ENCODE results near the gene CACNA2D3. TPM values are rescaled to one million over a fixed set of nuclear protein-coding genes. Genes with fewer than 3 reads are reported as not detected.

Gene CACNA2D3
- total RNA-seq, 1 donor from 2014 or later, result 2.5 TPM

DNA sequence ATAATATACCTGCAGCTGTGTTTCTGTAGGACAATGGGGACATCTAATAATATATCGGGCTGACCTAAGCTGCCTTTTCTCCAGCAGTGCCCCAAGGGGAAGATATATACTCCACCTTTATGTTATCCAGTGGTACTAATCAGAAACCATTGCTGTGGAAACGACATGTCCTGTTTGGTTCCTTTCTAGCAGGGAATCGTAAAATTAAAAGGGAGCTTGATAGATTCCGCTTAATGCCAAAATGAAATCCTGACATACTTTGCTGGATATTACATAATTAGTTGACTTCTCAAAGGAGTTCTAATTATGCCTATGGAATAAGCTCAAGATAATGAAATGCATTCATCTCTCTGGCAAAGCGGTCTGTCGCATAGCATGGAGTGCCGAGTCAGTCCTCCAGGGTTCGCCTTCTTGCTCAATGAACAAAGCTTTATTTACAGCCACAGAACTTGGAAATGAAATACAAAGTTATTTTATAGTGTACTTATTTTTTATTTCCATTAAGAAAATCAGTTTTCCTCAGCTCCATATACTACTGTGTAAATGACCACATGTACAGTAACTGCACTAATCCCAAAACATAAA lies 542.8 kb downstream of the CACNA2D3 start:
- H3K27me3 Mint-ChIP-seq, result peaks cover 41% of the 10 kb centered on the region
- H3K9me3 Mint-ChIP-seq, result peaks cover 5% of the 10 kb centered on the region
- no peak overlapping the region for H3K27ac Mint-ChIP-seq
- H3K4me3 Mint-ChIP-seq, result no peak overlapping the region
- peaks cover 13% of the 10 kb centered on the region for H3K4me1 Mint-ChIP-seq (ENCODE audit: unreplicated experiment)
- H3K36me3 Mint-ChIP-seq, result no peaks in the 10 kb centered on the region
- DNase-seq (ENCODE audit: extremely low spot score, unreplicated experiment), result no peak
- no peak for TF ChIP-seq CTCF (conservative IDR thresholded peaks at IDR 0.05)

DNA sequence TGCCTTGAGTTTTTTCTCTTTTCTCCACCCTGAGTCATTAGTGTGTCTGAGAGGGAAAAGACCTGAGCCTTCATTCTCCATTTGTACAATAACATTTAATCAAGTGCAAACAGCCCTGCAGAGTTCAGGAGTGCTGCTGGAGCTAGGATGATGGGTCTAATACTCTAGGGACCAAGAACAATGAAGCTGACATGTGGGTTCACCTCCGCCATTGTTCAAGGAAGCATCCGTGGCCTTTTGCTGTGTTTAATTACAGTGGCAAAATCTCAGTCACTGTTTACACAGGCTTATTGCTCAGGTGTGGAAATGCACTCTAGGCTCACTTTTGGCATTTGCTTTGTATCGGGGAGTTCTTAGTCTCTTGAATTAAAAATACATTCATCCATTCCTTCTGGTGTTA lies 545.9 kb downstream of the CACNA2D3 start:
- DNase-seq (ENCODE audit: extremely low spot score, unreplicated experiment), result no peak
- H3K9me3 Mint-ChIP-seq, result no peaks in the 10 kb centered on the region
- no peaks in the 10 kb centered on the region for H3K36me3 Mint-ChIP-seq
- no peak for TF ChIP-seq CTCF (conservative IDR thresholded peaks at IDR 0.05)
- no peak overlapping the region for H3K27ac Mint-ChIP-seq
- peaks cover 20% of the 10 kb centered on the region for H3K4me1 Mint-ChIP-seq (ENCODE audit: unreplicated experiment)
- H3K4me3 Mint-ChIP-seq, result no peak overlapping the region
- peaks cover 33% of the 10 kb centered on the region for H3K27me3 Mint-ChIP-seq

DNA sequence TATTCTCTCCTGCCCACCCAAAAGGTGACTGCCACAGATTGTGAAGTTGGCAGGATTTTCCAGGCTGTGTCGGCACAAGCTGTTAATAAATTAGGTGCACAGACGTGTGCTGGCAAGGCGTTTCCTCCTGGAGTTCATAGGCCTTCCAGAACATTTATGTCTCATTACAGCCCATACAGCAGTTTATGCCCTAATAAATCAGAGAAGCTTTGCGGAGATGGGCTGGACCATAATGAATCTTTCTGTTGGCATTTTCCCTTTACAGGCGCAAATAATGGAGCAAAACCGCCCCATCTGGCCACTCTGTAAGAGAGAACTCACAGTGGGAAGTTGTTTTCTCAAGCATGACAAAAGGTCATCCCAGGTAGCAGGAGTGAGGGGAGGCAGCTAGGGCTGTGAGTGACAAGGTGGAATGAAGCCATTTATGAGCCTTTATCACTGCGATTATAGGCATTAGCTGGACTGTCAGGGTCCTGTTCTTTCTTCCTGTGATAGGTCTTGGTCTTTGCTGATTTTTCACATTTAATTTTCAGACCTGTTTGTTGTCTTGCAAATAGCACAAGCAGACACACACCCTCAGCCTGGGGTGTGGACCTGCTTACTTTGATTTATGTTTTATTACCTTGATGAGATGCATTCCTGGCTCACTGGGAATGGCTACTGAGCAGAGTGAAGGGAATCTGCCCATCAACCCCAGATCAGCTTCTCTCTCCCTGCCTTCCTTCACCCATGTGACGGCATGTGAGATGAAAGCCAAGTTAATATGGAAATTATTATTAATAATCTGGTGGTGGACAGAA lies 548.0 kb downstream of the CACNA2D3 start:
- peaks cover 20% of the 10 kb centered on the region for H3K4me1 Mint-ChIP-seq (ENCODE audit: unreplicated experiment)
- peak overlapping the region; percentile 34 for H3K4me3 Mint-ChIP-seq
- peaks cover 5% of the 10 kb centered on the region for H3K9me3 Mint-ChIP-seq
- H3K36me3 Mint-ChIP-seq, result no peaks in the 10 kb centered on the region
- peak overlapping the region; percentile 54 for H3K27ac Mint-ChIP-seq
- no peak for DNase-seq (ENCODE audit: extremely low spot score, unreplicated experiment)
- peaks cover 41% of the 10 kb centered on the region for H3K27me3 Mint-ChIP-seq
- TF ChIP-seq CTCF (conservative IDR thresholded peaks at IDR 0.05), result no peak

DNA sequence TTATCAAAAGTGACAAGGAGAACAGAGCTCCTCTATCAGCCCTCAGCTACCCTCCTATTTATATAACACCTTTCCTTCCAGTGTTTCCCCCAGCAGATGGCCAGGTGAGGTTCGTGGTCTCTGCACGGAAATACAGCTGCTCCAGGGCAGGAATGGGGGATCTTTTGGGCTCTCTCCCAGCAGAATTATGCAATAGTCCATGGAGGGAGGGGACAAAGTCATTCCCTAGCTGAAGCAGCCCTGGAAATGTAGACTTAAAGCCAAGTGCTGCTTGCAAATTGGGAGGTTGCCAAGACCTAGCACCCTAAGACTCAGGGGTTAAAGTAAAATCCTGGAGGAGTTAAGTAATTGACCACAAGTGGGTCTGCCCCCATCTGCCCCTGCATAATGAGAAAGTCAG lies 549.2 kb downstream of the CACNA2D3 start:
- DNase-seq (ENCODE audit: extremely low spot score, unreplicated experiment), result no peak
- H3K4me1 Mint-ChIP-seq (ENCODE audit: unreplicated experiment), result peaks cover 20% of the 10 kb centered on the region
- H3K4me3 Mint-ChIP-seq, result no peak overlapping the region
- H3K36me3 Mint-ChIP-seq, result no peaks in the 10 kb centered on the region
- H3K27me3 Mint-ChIP-seq, result peaks cover 38% of the 10 kb centered on the region
- H3K9me3 Mint-ChIP-seq, result peaks cover 5% of the 10 kb centered on the region
- H3K27ac Mint-ChIP-seq, result no peak overlapping the region
- no peak for TF ChIP-seq CTCF (conservative IDR thresholded peaks at IDR 0.05)

DNA sequence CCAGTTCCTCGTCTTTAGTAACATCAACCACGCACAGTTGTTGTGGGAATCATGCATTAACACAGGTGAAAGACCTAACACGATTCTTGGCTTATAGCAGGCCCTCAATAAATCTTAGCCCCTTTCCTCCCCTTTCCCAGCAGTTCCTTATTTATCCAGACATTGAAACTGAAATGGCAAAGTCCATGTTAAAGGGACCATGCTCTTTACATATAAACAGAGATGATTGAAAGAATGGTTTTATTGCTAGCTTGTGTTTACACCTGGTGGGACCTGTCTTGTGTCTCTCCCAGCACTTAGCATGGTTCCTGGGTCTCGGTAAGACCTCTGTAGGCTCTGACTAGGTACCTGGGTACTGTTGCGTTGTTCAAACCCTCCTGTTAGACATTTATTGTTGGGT lies 553.7 kb downstream of the CACNA2D3 start:
- no peaks in the 10 kb centered on the region for H3K4me1 Mint-ChIP-seq (ENCODE audit: unreplicated experiment)
- H3K4me3 Mint-ChIP-seq, result no peak overlapping the region
- H3K27me3 Mint-ChIP-seq, result peaks cover 26% of the 10 kb centered on the region
- no peaks in the 10 kb centered on the region for H3K36me3 Mint-ChIP-seq
- H3K27ac Mint-ChIP-seq, result no peak overlapping the region
- H3K9me3 Mint-ChIP-seq, result peaks cover 5% of the 10 kb centered on the region
- TF ChIP-seq CTCF (conservative IDR thresholded peaks at IDR 0.05), result no peak
- DNase-seq (ENCODE audit: extremely low spot score, unreplicated experiment), result no peak
